ENCODE measurements around the gene LYSMD2.

DNA sequence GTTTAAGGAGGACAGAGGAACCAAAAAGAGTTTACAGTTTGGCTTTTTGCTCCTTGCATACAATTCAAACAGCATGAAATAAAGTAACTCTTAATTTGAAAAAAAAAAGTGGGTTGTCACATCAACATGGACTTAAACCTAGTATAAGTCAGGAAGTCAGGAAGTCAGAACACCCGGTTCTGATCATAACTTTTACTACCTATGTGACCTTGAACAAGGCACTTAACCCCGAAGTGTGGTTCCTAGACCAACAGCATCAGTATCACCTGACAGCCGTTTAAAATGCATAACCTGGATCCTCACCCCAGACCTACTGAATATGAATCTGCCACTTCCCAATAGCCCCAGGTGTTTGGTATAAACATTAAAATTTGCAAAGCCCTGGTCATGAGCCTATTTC lies 18.7 kb downstream of the LYSMD2 start:
- TF ChIP-seq GATA3 (IDR thresholded peaks at IDR 0.05; ENCODE audit: low read depth, low read length) (no peak), GATA2 (IDR thresholded peaks at IDR 0.05; ENCODE audit: low read depth, low read length) (no peak)

Measured in SH-SY5Y (cell line).